ENCODE data around the gene A2M. TPM values are rescaled to one million over a fixed set of nuclear protein-coding genes. Genes with fewer than 3 reads are reported as not detected.

Gene A2M
- total and polyA plus RNA-seq, 2 donors (not counting 1 experiment from before 2014, with no cell fraction given), result 0.04 TPM; not detected in 1

DNA sequence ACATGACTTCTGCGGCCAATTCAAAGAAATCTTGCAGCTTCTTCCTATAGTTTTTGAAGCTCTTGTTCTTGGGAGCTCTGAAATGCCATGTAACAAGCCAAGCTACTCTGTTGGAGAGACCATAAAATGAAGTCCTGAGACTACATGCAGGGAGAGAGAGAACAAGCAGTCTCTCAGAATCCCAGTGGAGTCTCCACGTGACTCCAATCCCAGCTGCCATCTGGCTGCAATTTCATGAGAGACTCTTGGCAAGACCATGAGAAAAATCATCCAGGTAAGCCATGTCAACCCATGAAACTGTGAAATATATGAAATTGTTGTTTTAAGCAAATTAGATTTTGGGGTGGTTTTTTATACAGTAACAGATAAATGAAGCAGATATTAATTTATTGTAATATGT is 72.0 kb downstream of the A2M start:
- no peaks in the 10 kb centered on the region for H3K36me3 ChIP-seq (replicated peaks in 1 of 2; ENCODE audit: control extremely low read depth in 1 of 2, control insufficient read depth in 1 of 2, extremely low read depth in 1 of 2, insufficient read depth in 2 of 2, low read length in 1 of 2)
- no peak overlapping the region for H3K4me2 ChIP-seq (replicated peaks; ENCODE audit: low read depth, low read length, poor library complexity, severe bottlenecking)
- H3K27ac ChIP-seq (ENCODE audit: low read length in 2 of 2), result no peak overlapping the region
- intact Hi-C loops (cut with micrococcal nuclease), result no loop called here
- CTCF ChIA-PET, result interaction anchor here (0.8 to 0.9 kb wide), 2 partner anchors 9 to 368 kb away, joined by 3 read pairs; no protein-coding TSS in a partner anchor
- H2AFZ ChIP-seq (ENCODE audit: insufficient read depth, low read depth, low read length, poor library complexity, severe bottlenecking), result no peak overlapping the region
- H3K4me3 Mint-ChIP-seq, result no peak overlapping the region
- H3K9me3 Mint-ChIP-seq (ENCODE audit: insufficient read depth), result no peaks in the 10 kb centered on the region
- no peak overlapping the region for H3K4me3 ChIP-seq (ENCODE audit: control extremely low read depth in 1 of 5, extremely low read depth in 1 of 5, insufficient read depth in 1 of 5, low read depth in 2 of 5, low read length in 4 of 5)
- H3K4me1 Mint-ChIP-seq, result no peaks in the 10 kb centered on the region
- ATAC-seq (ENCODE audit: low read depth), result no peak
- peaks cover 4% of the 10 kb centered on the region for H3K27me3 Mint-ChIP-seq
- no peak overlapping the region for H3K27ac Mint-ChIP-seq
- no peaks in the 10 kb centered on the region for H3K27me3 ChIP-seq (replicated peaks in 1 of 4; ENCODE audit: control extremely low read depth in 1 of 4, control insufficient read depth in 3 of 4, insufficient read depth in 4 of 4, low read length in 3 of 4)
- no peak for TF ChIP-seq EZH2 (IDR thresholded peaks at IDR 0.05; ENCODE audit: borderline replicate concordance, insufficient read depth, low read depth, low read length, poor library complexity, severe bottlenecking)
- TF ChIP-seq, protein P1, sequence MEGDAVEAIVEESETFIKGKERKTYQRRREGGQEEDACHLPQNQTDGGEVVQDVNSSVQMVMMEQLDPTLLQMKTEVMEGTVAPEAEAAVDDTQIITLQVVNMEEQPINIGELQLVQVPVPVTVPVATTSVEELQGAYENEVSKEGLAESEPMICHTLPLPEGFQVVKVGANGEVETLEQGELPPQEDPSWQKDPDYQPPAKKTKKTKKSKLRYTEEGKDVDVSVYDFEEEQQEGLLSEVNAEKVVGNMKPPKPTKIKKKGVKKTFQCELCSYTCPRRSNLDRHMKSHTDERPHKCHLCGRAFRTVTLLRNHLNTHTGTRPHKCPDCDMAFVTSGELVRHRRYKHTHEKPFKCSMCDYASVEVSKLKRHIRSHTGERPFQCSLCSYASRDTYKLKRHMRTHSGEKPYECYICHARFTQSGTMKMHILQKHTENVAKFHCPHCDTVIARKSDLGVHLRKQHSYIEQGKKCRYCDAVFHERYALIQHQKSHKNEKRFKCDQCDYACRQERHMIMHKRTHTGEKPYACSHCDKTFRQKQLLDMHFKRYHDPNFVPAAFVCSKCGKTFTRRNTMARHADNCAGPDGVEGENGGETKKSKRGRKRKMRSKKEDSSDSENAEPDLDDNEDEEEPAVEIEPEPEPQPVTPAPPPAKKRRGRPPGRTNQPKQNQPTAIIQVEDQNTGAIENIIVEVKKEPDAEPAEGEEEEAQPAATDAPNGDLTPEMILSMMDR (IDR thresholded peaks at IDR 0.05), result no peak
- no peaks in the 10 kb centered on the region for H4K20me1 ChIP-seq (ENCODE audit: control insufficient read depth, insufficient read depth, low read length, poor library complexity, severe bottlenecking)
- no peak overlapping the region for H3K9ac ChIP-seq (ENCODE audit: low read length)
- no peak for DNase-seq
- peaks cover 0 to 1% (median 0%) of the 10 kb centered on the region in 3 donors for H3K9me3 ChIP-seq (ENCODE audit: control extremely low read depth in 1 of 3, control insufficient read depth in 2 of 3, insufficient read depth in 1 of 3, low read length in 2 of 3)
- 69% methylated on average over 1 of the region's 2 CpGs for WGBS (ENCODE audit: insufficient coverage)
- H3K79me2 ChIP-seq (ENCODE audit: control insufficient read depth, insufficient read depth, low read length), result no peaks in the 10 kb centered on the region
- POLR2A ChIA-PET, result no interaction called here
- no peaks in the 10 kb centered on the region for H3K4me1 ChIP-seq (ENCODE audit: control insufficient read depth in 2 of 2, insufficient read depth in 2 of 2, low read length in 2 of 2)

DNA sequence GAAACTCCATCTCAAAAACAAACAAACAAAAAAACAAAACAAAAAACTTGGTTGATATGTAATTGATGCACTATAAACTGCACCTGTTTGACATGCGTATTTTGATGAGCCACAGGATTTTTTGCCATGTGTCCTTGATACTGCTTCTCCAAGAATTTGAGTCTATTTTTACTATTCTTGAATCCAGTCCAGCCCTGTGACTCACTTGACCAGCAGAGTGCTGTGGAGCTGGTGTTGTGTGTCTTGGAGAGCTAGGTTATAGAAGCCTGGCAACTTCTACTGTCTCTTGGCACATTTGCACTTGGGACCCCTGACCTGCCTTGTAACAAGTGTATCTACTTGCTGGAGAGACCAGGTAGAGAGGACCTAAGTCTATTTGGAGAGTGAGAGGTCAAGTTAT is 74.4 kb downstream of the A2M start:
- no peak for TF ChIP-seq EZH2 (IDR thresholded peaks at IDR 0.05; ENCODE audit: borderline replicate concordance, insufficient read depth, low read depth, low read length, poor library complexity, severe bottlenecking)
- TF ChIP-seq, protein P1 (IDR thresholded peaks at IDR 0.05), result no peak
- Histone ChIP-seq H3K27me3 (replicated peaks in 1 of 4; ENCODE audit: control extremely low read depth in 1 of 4, control insufficient read depth in 3 of 4, insufficient read depth in 4 of 4, low read length in 3 of 4) (no peaks in the 10 kb centered on the region), H3K4me1 (ENCODE audit: control insufficient read depth in 2 of 2, insufficient read depth in 2 of 2, low read length in 2 of 2) (no peaks in the 10 kb centered on the region), H3K4me3 (ENCODE audit: control extremely low read depth in 1 of 5, extremely low read depth in 1 of 5, insufficient read depth in 1 of 5, low read depth in 2 of 5, low read length in 4 of 5) (no peak overlapping the region), H3K4me2 (replicated peaks; ENCODE audit: low read depth, low read length, poor library complexity, severe bottlenecking) (no peak overlapping the region), H3K79me2 (ENCODE audit: control insufficient read depth, insufficient read depth, low read length) (no peaks in the 10 kb centered on the region), H3K36me3 (replicated peaks in 1 of 2; ENCODE audit: control extremely low read depth in 1 of 2, control insufficient read depth in 1 of 2, extremely low read depth in 1 of 2, insufficient read depth in 2 of 2, low read length in 1 of 2) (no peaks in the 10 kb centered on the region), H3K9me3 (ENCODE audit: control extremely low read depth in 1 of 3, control insufficient read depth in 2 of 3, insufficient read depth in 1 of 3, low read length in 2 of 3) (peaks cover 0 to 1% (median 0%) of the 10 kb centered on the region in 3 donors), H4K20me1 (ENCODE audit: control insufficient read depth, insufficient read depth, low read length, poor library complexity, severe bottlenecking) (no peaks in the 10 kb centered on the region), H2AFZ (ENCODE audit: insufficient read depth, low read depth, low read length, poor library complexity, severe bottlenecking) (no peak overlapping the region), H3K27ac (ENCODE audit: low read length in 2 of 2) (no peak overlapping the region), H3K9ac (ENCODE audit: low read length) (no peak overlapping the region)
- intact Hi-C loops (cut with micrococcal nuclease), result no loop called here
- ATAC-seq (ENCODE audit: low read depth) (no peak), DNase-seq (no peak)
- Mint-ChIP-seq H3K4me1 (no peaks in the 10 kb centered on the region), H3K9me3 (ENCODE audit: insufficient read depth) (no peaks in the 10 kb centered on the region), H3K27me3 (peaks cover 4% of the 10 kb centered on the region), H3K27ac (no peak overlapping the region), H3K4me3 (no peak overlapping the region)
- ChIA-PET POLR2A (no interaction called here), CTCF (interaction anchor here (0.5 to 2.2 kb wide), 5 partner anchors 9 to 497 kb away, joined by 3 to 14 read pairs (median 5); no protein-coding TSS in a partner anchor)
- no CpG with 5 or more reads among the region's 1 CpG for WGBS (ENCODE audit: insufficient coverage)
